ENCODE results near the gene MCHR2. TPM values are rescaled to one million over a fixed set of nuclear protein-coding genes. Genes with fewer than 3 reads are reported as not detected.

The MCHR2 gene
- total and polyA plus RNA-seq, 2 of the 13 experiments (the other 11 are each of a cell fraction or from before 2014, with no cell fraction given): not detected

- Histone ChIP-seq H3K4me3 (replicated peaks in 1 of 3; ENCODE audit: insufficient read depth in 1 of 3, low read depth in 2 of 3, low read length in 3 of 3) (no peak overlapping the region), H3K27ac (ENCODE audit: extremely low read length, insufficient read depth, low read length) (no peak overlapping the region), H2AFZ (ENCODE audit: low read length) (no peak overlapping the region), H4K20me1 (ENCODE audit: insufficient read depth, low read length) (no peaks in the 10 kb centered on the region), H3K79me2 (ENCODE audit: insufficient read depth, low read length) (no peaks in the 10 kb centered on the region), H3K9me3 (ENCODE audit: low read length) (no peaks in the 10 kb centered on the region), H3K36me3 (replicated peaks in 1 of 2; ENCODE audit: control insufficient read depth in 1 of 2, insufficient read depth in 2 of 2, low read length in 2 of 2) (no peaks in the 10 kb centered on the region), H3K4me1 (ENCODE audit: insufficient read depth, low read length) (no peaks in the 10 kb centered on the region), H3K9ac (ENCODE audit: insufficient read depth, low read depth, low read length) (no peak overlapping the region), H3K27me3 (ENCODE audit: control insufficient read depth in 1 of 2, insufficient read depth in 2 of 2, low read length in 2 of 2) (peaks cover 0 to 18% of the 10 kb centered on the region in 2 experiments; a peak in 3 of 5 replicates), H3K4me2 (ENCODE audit: low read depth, low read length) (no peak overlapping the region)
- WGBS (ENCODE audit: low lambda C conversion rate): 4% methylated on average over 3 of the region's 3 CpGs
- ChIA-PET POLR2A (no interaction called here), CTCF (ENCODE audit: low intra/inter-chr PET ratio, low total read pairs) (no interaction called here)
- FAIRE-seq (no peak), ATAC-seq (no peak), DNase-seq (ENCODE audit: low spot score) (no peak)
- intact Hi-C loops (cut with micrococcal nuclease; ENCODE audit: unreplicated experiment) (no loop called here), in situ Hi-C loops (cut with HindIII; ENCODE audit: extremely low pct_ligation_motif_present, low pct_unique_long_range_greater_than_20kb) (no loop called here)
- TF ChIP-seq NR2F1 (CRISPR knock-in tag; IDR thresholded peaks at IDR 0.05) (no peak), ZNF7 (CRISPR knock-in tag; IDR thresholded peaks at IDR 0.05) (no peak), ZNF674 (CRISPR knock-in tag; IDR thresholded peaks at IDR 0.05; ENCODE audit: low read depth) (no peak), PRMT3 (CRISPR knock-in tag; IDR thresholded peaks at IDR 0.05; ENCODE audit: borderline replicate concordance, low read depth) (no peak), ZNF782 (CRISPR knock-in tag; IDR thresholded peaks at IDR 0.05; ENCODE audit: borderline replicate concordance) (no peak), ZNF660 (CRISPR knock-in tag; IDR thresholded peaks at IDR 0.05; ENCODE audit: borderline replicate concordance, low read depth) (no peak), KDM5A (IDR thresholded peaks at IDR 0.05; ENCODE audit: borderline replicate concordance, low read length) (no peak), MYC (CRISPR knock-in tag; IDR thresholded peaks at IDR 0.05; ENCODE audit: borderline replicate concordance) (no peak), FOXA1 (IDR thresholded peaks at IDR 0.05) (no peak), FOXA1 (CRISPR knock-in tag; IDR thresholded peaks at IDR 0.05) (no peak), ZNF790 (CRISPR knock-in tag; IDR thresholded peaks at IDR 0.05; ENCODE audit: borderline replicate concordance) (no peak), SUZ12 (IDR thresholded peaks at IDR 0.05; ENCODE audit: low read depth, low read length) (no peak), ZNF619 (CRISPR knock-in tag; IDR thresholded peaks at IDR 0.05) (no peak), RBM39 (IDR thresholded peaks at IDR 0.05; ENCODE audit: low read depth, low read length, poor library complexity, severe bottlenecking) (no peak), NFKBIZ (CRISPR knock-in tag; IDR thresholded peaks at IDR 0.05) (no peak)
- TF ChIP-seq, protein P1, sequence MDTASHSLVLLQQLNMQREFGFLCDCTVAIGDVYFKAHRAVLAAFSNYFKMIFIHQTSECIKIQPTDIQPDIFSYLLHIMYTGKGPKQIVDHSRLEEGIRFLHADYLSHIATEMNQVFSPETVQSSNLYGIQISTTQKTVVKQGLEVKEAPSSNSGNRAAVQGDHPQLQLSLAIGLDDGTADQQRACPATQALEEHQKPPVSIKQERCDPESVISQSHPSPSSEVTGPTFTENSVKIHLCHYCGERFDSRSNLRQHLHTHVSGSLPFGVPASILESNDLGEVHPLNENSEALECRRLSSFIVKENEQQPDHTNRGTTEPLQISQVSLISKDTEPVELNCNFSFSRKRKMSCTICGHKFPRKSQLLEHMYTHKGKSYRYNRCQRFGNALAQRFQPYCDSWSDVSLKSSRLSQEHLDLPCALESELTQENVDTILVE (CRISPR knock-in tag; IDR thresholded peaks at IDR 0.05): no peak
- TF ChIP-seq, protein P2, sequence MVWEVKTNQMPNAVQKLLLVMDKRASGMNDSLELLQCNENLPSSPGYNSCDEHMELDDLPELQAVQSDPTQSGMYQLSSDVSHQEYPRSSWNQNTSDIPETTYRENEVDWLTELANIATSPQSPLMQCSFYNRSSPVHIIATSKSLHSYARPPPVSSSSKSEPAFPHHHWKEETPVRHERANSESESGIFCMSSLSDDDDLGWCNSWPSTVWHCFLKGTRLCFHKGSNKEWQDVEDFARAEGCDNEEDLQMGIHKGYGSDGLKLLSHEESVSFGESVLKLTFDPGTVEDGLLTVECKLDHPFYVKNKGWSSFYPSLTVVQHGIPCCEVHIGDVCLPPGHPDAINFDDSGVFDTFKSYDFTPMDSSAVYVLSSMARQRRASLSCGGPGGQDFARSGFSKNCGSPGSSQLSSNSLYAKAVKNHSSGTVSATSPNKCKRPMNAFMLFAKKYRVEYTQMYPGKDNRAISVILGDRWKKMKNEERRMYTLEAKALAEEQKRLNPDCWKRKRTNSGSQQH (CRISPR knock-in tag; IDR thresholded peaks at IDR 0.05; ENCODE audit: low read depth): no peak
- no TSS peak for BruUV-seq (replicated peaks)
Measured at GRCh38 chr6:99871641-99872040, 122.4 kb downstream of the MCHR2 start.
